Osteocyte (in vitro differentiated cells): ENCODE measurements around the gene FSTL4. TPM values are rescaled to one million over a fixed set of nuclear protein-coding genes. Genes with fewer than 3 reads are reported as not detected.

ENCODE experiments used
- DNase-seq: peaks from one replicate; pipeline ENCODE4 v3.0.0; 2021; ENCODE audit warnings: mixed read lengths; ENCODE audit not compliant: unreplicated experiment; ENCODE audit errors: extremely low spot score
- H3K27ac Mint-ChIP-seq: one replicate; pipeline ENCODE4 v1.8.0; 2021; ENCODE audit warnings: mild to moderate bottlenecking, mixed read lengths; ENCODE audit not compliant: unreplicated experiment
- H3K27me3 Mint-ChIP-seq: one replicate; pipeline ENCODE4 v1.8.0; 2021; ENCODE audit warnings: mixed read lengths; ENCODE audit not compliant: unreplicated experiment
- H3K36me3 Mint-ChIP-seq: one replicate; pipeline ENCODE4 v1.8.0; 2021; ENCODE audit warnings: mixed read lengths; ENCODE audit not compliant: unreplicated experiment
- H3K4me1 Mint-ChIP-seq: one replicate; pipeline ENCODE4 v1.8.0; 2021; ENCODE audit warnings: mixed read lengths; ENCODE audit not compliant: unreplicated experiment
- H3K4me3 Mint-ChIP-seq: one replicate; pipeline ENCODE4 v1.8.0; 2021; ENCODE audit warnings: mild to moderate bottlenecking, moderate library complexity, mixed read lengths; ENCODE audit not compliant: unreplicated experiment
- H3K9me3 Mint-ChIP-seq: one replicate; pipeline ENCODE4 v1.8.0; 2021; ENCODE audit warnings: mixed read lengths; ENCODE audit not compliant: unreplicated experiment
- total RNA-seq: library from RNA; stranded (reverse); gene quantifications from 2 replicates; pipeline ENCODE4 v1.2.1, GENCODE V29; 2021
- TF ChIP-seq, protein P1 (sequence below): fragments of 200-600 bp; sonication (generic); IDR thresholded peaks from 2 replicates; pipeline ENCODE4 v1.5.0; 2021; ENCODE audit warnings: antibody characterized with exemption, mild to moderate bottlenecking, moderate library complexity

Gene FSTL4
- total RNA-seq, 1 donor from 2014 or later, result not detected

DNA sequence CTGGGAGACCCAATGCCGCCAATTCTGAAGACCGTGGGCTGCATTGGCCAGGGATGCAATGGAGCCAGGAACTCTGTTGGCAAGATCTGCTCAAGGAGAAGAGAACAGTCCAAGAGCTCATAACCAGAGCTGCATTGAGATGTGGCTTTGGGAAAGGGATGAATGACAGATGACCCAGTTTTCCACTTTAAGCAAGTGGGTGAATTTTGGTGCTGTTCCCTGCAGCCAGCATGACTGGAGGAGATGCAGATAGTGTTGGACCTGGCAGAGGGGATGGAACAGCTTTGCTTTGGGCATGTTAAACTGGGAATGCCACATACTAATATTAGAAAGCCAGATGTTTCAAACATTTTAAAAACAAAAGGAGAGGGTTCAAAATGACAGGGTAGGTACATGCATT is 143.1 kb downstream of the FSTL4 start:
- Mint-ChIP-seq H3K27ac (no peak overlapping the region), H3K27me3 (peaks cover 16% of the 10 kb centered on the region), H3K4me3 (no peak overlapping the region), H3K9me3 (no peaks in the 10 kb centered on the region), H3K4me1 (no peaks in the 10 kb centered on the region), H3K36me3 (no peaks in the 10 kb centered on the region)
- TF ChIP-seq, protein P1, sequence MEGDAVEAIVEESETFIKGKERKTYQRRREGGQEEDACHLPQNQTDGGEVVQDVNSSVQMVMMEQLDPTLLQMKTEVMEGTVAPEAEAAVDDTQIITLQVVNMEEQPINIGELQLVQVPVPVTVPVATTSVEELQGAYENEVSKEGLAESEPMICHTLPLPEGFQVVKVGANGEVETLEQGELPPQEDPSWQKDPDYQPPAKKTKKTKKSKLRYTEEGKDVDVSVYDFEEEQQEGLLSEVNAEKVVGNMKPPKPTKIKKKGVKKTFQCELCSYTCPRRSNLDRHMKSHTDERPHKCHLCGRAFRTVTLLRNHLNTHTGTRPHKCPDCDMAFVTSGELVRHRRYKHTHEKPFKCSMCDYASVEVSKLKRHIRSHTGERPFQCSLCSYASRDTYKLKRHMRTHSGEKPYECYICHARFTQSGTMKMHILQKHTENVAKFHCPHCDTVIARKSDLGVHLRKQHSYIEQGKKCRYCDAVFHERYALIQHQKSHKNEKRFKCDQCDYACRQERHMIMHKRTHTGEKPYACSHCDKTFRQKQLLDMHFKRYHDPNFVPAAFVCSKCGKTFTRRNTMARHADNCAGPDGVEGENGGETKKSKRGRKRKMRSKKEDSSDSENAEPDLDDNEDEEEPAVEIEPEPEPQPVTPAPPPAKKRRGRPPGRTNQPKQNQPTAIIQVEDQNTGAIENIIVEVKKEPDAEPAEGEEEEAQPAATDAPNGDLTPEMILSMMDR, result no peak
- no peak for DNase-seq

- no peak overlapping the region for H3K27ac Mint-ChIP-seq
- no peak for DNase-seq
- no peaks in the 10 kb centered on the region for H3K4me1 Mint-ChIP-seq
- no peaks in the 10 kb centered on the region for H3K9me3 Mint-ChIP-seq
- peaks cover 11% of the 10 kb centered on the region for H3K27me3 Mint-ChIP-seq
- H3K4me3 Mint-ChIP-seq, result no peak overlapping the region
- TF ChIP-seq, protein P1, result no peak
- no peaks in the 10 kb centered on the region for H3K36me3 Mint-ChIP-seq
These were observed 143.7 kb downstream of the FSTL4 start for GRCh38 chr5:133468596-133468995.

DNA sequence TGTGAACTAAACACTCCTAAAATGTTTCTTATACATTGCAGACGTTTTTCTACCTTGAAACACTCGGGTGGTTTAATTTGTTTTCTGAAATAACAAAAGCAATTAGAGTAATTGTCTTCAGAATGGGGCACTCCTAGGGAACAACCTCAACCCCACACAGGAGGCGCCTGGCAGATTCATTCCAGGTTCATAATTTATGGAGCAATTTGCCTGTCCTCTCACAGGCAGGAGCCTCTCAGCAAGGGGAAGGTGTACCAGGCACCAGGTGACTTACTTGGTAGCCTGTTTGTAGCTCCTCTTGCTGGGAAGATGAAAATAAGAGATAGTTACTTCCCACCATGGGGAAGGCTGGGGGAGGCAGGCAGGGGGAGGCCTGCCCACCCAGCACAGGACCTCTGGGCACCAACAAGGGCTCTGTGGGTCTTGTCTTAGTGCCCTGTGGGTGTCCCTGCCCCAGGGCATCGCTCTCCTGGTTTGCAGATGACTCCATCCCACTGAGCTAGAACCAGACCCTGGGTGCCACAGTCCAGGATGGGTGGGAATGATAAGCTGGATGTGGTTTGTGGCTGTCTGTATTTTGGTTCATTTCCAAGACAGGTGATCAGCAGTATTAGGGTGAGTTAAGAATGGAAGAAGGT is 144.4 kb downstream of the FSTL4 start:
- Mint-ChIP-seq H3K27me3 (peaks cover 8% of the 10 kb centered on the region), H3K4me3 (no peak overlapping the region), H3K4me1 (no peaks in the 10 kb centered on the region), H3K36me3 (peaks cover 2% of the 10 kb centered on the region), H3K27ac (no peak overlapping the region), H3K9me3 (no peaks in the 10 kb centered on the region)
- DNase-seq, result no peak
- TF ChIP-seq, protein P1, result no peak

DNA sequence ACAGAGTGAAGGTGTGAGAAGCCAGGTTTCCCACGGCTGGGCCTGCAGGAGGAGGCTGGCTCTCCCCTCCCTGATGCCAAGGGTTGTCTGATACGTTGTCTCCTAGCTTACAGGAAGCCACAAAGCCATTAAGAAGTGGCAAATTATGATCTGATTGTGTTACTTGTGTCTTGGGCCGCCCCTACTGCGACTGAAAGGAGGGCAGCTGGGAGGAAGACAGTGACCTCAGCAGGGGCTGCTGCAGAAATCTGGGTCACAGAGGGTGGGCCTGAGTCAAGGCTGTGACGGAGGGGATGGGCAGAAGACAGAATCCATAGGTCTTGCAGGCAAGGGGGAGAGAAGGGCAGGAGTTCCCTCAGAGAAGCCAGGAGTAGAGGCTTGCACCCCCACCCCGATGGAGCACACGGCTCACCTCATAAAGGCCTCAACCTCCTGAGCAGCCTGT is 145.0 kb downstream of the FSTL4 start:
- TF ChIP-seq, protein P1, result no peak
- Mint-ChIP-seq H3K27ac (no peak overlapping the region), H3K4me3 (no peak overlapping the region), H3K36me3 (peaks cover 2% of the 10 kb centered on the region), H3K4me1 (no peaks in the 10 kb centered on the region), H3K27me3 (peaks cover 6% of the 10 kb centered on the region), H3K9me3 (no peaks in the 10 kb centered on the region)
- DNase-seq, result no peak

DNA sequence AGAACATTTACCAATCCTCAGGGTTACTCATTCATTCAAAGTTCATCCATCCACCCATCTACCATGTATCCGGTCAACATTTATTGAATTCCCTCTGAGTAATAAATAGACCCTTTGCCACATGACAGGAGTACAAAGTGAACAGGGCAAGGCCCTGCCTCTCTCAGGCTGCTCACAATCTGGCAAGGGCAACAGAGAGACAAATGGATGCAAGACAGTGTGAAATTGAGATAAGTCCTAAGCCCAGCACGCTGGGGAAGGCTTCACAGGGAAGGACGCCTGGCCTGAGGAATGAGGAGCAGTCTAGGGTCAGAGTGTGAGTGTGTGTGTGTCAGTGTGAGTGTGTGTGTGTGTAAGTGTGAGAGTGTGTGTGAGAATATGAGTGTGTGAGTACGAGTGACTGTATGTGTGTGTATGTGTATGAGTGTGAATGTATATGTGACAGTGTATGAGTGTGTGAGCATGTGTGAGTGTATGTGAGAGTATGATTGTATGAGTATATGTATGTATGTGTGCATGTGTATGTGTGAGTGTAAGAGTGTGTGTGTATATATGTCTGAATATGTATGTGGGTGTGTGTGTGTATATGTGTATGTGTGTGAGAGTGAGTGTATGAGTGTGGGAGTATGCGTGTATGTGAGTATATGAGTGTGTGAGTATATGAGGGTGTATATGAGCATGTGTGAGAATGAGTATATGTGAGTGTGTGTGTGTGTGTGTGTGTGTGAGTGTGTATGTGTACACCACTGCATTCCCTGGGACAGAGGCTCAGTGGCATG is 145.6 kb downstream of the FSTL4 start:
- TF ChIP-seq, protein P1, result no peak
- DNase-seq, result no peak
- Mint-ChIP-seq H3K27me3 (peaks cover 3% of the 10 kb centered on the region), H3K36me3 (peaks cover 2% of the 10 kb centered on the region), H3K4me1 (no peaks in the 10 kb centered on the region), H3K27ac (no peak overlapping the region), H3K4me3 (no peak overlapping the region), H3K9me3 (no peaks in the 10 kb centered on the region)
